T-helper 2 cell treated with Interferon-gamma antibody and Interleukin-4, amounts not matched to agents 100 ng/mL and 5 ng/mL, for 36 hours (primary cell): ENCODE measurements around the gene DENND10. TPM values are rescaled to one million over a fixed set of nuclear protein-coding genes. Genes with fewer than 3 reads are reported as not detected.
"Not testable (repeated sequence)": the region's sequence is repeated elsewhere in the genome, so short reads cannot be mapped to it uniquely, and the experiment has no call there.

ENCODE experiments used
- intact Hi-C: fragments of 100-400 bp; cut with micrococcal nuclease; formaldehyde crosslinking; loops from one replicate; pipeline ENCODE4 v1.15.1; 2023
- total RNA-seq: library from RNA; stranded (reverse); gene quantifications from 2 replicates; pipeline ENCODE4 v1.2.3, GENCODE V29; 2022

The DENND10 gene
- total RNA-seq, 1 donor from 2014 or later: 56.1 TPM

DNA sequence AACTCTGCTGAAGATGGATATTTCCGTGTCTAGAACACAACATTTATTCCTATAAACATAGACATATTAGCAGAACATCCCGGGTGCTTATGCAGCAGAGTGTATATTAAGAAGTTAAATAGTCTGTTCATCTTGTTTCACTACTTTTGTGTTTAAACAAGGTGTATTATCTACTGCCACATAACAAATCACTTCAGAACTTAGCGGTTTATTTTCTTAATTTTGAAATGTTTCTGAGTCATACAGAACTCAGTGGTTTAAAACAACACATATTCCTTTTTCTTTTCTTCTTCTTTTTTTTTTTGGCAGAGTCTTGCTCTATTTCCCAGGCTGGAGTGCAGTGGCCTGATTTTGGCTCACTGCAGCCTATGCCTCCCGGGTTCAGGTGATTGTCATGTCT, 25.8 kb downstream of the DENND10 start:
- intact Hi-C loops: loop anchor here (2.0 to 5.0 kb wide), 3 partner anchors 25 to 413 kb away; partner anchors contain the start of genes DENND10, GRK5 and RGS10

DNA sequence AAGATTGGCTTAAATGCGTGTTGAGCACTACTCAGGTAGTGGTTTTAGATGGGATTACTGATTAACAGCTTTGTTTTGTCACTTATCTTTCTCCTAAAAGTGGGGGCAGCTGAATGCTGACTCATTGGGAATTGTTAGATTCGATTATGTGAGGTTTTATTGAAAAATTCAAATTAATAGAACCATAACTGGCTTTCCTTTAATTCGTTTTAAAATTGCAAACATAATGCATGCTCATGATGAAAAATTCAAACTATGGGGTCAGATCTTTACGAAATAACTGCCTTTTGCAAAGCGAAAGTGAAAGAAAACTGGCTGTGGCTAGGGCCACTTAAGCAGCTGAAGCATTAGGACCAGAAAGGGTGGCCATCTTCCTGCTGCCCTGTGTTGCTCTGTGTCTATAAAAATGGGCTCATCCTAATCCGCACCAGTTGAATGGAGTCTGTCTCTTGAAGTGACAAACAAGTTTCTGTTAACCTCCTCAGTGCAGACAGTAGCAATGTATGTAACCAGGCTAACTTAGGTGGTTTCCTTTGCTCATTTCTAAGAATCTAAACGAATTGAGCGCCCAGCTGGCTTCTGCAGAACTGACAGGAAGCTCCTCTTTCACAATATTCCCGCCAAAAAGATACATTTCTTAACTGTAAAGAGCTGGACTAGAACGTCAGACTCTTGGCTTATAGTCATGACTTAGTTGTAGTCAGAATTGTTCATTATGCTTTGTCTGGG, 27.8 kb downstream of the DENND10 start:
- intact Hi-C loops: loop anchor here (1.0 to 5.0 kb wide), 7 partner anchors 27 to 411 kb away; partner anchors contain the start of genes DENND10, EIF3A, GRK5 and PRDX3

DNA sequence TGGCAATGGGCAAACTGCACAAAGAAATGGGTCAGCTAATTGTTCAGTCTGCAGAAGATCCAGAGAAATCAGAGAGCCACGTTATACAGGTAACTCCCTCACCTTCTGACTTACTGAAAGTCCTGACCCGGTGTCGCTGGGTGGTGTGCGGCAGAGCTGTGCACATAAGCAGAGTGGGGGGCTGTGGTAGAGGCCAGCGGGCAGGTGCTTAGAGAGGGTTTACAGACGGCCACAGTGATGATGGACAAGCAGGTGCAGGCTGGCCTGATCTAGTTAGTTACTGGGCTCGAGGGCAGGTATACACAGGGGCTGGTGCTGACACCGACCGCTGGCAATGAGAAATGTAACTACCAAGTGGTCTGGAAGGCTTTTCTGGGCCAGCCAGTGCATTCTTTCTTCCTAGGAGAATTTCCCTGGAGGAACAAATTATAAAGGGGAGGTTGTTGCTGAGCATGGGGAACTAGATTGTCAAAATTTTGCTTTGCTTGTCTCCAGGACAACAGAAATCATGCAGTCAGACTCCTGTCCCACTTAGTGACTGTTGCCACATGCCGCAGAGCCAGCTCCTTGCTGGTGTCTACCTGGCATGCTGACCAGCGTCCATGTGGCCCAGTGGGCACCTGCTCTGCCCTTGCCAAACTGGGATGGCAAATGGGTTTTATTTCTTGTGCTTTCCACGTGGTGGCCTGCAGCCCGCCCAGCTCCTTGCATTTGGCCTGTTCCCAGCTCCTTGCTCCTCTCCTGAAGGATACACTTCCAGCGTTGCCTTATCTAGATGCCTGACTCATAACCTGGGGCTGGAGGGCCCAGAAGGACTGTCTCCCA, 28.8 kb downstream of the DENND10 start:
- intact Hi-C loops: loop anchor here (1.0 to 5.0 kb wide), 5 partner anchors 41 to 410 kb away; partner anchors contain the start of genes EIF3A, GRK5, PRDX3 and RGS10

DNA sequence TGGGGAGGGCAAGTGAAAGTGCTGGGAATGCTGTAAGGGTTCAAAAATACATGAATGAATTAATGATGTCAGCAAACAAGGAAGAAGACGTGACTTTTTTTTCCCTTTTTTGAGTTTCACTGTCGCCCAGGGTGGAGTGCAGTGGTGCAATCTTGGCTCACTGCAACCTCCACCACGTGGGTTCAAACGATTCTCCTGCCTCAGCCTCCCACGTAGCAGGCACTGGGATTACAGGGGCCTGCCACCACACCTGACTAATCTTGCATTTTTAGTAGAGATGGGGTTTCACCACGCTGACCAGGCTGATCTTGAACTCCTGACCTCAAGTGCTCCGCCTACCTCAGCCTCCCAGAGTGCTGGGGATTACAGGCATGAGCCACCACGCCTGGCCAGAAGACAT, 30.0 kb downstream of the DENND10 start:
- intact Hi-C loops: loop anchor here (2.0 to 5.0 kb wide), 3 partner anchors 45 to 408 kb away; partner anchors contain the start of genes GRK5, PRDX3 and RGS10

DNA sequence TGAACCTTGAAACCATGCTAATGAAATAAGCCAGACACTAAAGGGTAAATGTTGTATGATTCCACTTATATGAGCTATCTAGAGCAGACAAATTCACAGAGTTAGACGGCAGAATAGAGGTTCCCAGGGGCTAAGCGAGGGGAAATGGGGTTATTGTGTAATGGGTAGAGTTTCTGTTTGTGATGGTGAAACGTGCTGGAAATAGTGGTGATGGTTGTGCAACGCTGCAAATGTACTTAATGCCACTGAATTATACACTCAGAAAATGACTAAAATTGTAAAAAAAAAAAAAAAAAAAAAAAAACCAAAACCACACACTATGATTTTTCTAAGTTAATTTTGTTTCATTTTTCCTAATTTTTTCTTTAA, 31.6 kb downstream of the DENND10 start:
- intact Hi-C loops: no loop called here

DNA sequence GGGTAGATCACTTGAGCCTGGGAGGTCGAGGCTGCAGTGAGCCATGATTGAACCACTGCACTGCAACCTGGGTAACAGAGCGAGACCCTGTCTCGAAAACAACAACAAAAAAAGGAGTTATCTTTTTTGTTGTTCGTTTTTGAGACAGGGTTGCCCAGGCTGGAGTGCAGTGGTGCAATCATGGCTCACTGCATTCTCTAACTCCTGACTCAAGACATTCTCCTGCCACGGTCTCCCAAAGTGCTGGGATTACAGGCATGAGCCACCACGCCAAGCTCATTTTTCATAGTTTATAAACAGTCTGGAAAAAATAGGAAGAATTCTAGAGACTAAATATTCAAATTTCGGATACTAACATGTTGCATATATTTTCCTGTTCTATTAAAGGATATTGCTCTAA, 32.2 kb downstream of the DENND10 start:
- intact Hi-C loops: no loop called here

DNA sequence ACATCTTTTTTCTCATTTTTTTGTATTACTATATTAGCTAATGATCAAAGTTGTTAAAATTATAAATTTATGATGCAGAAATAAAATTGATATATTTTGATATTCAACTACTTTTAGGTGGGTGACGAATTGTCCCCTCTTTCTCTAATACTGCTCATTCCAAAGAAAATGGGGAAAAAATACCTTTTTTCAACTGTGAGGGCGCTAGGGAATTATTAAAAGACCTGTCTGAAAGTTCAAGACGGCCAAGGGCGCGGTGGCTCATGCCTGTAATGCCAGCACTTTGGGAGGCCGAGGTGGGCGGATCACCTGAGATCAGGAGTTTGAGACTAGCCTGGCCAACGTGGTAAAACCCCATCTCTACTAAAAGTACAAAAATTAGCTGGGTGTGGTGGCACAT, 34.0 kb downstream of the DENND10 start:
- intact Hi-C loops: not testable (repeated sequence)

DNA sequence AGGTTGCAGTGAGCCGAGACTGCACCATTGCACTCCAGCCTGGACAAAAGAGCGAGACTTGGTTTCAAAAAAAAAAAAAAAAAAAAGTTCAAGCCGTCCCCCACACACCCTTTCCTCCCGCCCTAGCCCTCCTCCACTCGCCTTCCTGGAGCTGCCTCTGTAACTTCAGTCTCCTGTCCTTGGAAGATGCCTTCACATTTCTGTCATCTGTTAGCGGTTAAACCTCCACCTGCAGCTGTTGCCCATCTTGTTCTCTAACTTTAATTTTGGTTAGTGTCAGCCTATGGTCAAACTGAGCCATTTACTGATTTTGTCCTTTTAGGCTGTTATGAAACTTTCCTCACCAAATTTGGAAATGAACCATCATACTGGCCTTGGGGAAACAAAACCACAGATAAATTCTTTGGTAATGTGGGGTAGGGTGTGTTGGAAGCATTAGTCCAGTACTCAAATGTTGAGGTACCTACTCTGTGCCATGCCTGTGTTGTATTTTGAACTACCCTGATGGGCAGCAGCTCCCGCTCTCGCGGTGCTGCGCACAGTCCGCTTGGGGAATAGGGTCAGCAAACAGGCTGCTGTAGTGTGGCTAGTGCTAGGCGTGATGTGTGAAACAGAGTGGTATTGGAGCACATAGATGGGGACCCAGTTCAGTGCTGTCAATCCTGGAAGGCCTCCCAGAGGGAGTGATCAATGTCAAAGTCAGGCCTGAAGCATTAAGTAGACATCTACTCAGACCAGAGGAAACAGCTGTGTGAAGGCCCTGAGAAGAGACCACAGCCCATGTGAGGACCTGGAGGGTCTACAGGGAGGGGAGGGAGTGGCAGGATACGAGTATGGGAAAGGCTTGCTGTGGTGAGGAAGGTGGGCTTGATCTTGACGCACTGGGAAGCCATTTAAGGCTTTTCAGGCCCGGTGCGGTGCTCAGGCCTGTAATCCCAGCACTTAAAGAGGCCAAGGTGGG, 34.7 kb downstream of the DENND10 start:
- intact Hi-C loops: no loop called here

DNA sequence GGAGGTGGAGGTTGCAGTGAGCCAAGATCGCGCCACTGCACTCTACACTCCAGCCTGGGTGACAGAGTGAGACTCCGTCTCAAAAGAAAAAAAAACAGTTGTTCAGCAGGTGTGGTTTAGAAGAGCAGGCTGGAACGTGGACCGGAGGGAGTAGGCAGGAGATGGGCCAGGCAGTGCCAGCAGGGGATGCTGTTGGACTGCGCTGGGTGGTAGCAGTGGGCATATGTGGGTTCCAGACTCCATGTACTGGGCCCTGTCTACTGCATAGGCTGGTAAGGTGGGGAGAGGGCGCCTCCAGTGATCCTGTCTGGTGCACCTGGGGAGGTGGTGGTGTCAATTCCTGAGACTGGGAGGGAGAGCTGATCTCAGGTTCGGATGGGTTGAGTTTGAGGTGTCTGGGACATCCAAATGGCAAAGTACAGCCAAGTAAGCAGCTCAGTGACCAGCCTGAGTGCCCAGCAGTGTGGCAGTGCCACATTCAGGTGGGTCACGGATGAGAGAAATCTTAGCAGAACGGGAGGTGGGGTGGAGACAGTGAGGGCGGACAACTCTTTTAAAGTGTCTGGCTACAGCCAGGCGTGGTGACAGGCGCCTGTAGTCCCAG, 35.7 kb downstream of the DENND10 start:
- intact Hi-C loops: no loop called here

DNA sequence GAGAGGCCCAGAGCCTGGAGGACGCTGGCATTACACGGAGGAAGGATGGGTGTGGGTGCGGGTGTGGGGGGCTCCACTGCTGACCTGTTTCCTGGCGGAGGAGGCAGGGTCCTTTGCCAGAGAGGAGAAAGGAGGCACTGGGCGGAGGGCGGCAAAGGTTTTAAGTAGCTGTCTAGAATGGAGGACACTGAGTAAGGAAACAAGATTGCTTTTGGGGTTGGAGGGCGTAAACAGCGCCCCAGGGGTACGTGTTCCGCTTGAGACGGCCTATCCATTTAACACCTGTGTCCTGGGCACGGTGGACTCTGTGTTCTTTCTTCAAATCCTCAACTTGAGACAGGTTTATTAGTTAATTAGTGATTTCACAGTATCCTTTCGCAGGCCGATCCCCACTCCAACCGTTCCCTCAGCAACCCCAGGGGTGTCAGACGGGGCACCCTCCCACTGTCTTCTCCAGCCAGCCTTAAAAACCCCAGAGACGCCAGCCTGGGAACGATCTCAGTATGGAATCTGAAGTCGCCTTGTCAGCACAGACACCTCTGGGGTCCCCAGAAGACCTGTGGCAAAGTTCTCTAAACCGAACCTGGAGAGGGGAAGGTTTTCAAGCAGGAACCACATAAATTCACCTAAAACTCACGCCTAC, 36.8 kb downstream of the DENND10 start:
- intact Hi-C loops: no loop called here

DNA sequence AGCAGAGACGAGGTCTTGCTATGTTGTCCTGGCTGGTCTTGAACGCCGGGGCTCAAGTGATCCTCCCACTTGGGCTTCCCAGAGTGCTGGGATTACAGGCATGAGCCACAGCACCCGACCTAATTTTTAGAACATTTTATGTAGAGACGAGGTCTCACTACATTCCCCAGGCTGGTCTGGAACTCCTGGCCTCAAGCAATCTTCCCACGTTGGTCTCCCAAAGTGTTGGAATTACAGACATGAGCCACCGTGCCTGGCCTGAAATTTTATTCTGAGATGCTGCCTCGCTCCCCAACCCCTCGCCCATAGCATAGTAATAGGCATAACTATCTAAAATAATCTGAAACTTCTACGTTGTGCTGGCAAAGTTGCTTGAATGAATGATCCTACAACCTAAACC, 39.7 kb downstream of the DENND10 start:
- intact Hi-C loops: no loop called here

DNA sequence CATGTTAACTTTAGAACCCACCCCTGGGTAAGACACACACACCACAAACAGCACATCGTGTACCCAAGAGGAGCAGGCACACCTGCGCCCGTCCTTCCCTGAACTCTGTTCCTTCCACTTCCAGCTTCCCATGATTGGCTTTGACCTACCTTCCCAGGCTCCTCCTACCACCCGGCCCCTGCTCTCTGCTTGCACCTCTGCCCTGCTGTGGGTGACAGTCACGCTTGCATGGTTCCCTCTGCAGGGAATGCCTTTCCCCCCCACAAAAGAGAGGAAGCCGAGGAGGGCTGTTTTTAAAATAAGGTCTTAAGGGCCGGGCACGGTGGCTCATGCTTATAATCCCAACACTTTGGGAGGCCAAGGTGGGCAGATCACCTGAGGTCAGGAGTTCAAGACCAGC, 45.2 kb downstream of the DENND10 start:
- intact Hi-C loops: no loop called here

DNA sequence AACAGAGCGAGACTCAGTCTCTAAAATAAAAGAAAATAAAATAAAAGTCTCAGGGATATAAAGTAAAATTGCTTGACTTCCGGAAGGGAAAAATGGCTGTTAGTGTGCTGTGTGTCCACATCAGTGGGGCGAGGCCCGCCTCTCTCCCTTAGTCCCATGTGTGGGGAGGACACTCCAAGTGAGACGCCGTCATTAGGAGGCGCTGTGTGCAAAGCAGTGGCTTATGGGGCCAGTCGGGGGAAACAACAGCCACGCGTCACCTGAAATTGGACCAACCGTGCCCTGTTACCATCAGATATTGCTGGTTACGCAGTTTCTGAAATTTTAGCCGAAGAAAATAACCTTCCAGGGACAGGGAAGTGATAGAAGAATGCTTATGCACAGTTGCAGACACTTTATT, 45.8 kb downstream of the DENND10 start:
- intact Hi-C loops: no loop called here

DNA sequence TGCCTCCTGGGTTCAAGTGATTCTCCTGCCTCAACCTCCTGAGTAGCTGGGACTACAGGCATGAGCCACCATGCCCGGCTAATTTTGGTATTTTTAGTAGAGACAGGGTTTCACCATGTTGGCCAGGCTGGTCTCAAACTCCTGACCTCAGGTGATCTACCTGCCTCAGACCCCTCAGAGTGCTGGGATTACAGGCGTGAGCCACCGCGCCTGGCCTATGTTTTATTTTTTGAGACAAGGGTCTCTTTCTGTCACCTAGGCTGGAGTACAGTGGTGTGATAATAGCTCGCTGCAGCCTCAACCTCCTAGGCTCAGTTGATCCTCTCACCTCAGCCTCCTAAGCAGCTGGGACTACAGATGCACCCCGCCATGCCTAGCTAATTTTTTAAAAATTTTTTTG, 47.7 kb downstream of the DENND10 start:
- intact Hi-C loops: not testable (repeated sequence)

DNA sequence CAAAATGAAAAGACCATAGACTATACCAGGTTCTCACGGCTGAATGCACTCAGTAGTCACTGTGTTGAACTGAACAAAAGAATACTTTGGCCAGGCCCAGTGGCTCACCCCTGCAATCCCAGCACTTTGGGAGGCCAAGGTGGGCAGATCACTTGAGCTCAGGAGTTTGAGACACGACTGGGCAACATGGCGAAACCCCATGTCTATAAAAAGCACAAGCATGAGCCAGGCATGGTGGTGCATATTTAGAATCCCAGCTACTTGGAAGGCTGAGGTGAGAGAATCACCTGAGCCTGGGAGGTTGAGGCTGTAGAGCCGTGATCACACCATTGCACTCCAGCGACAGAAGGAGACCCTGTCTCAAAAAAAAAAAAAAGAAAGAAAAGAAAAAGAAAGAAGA, 49.1 kb downstream of the DENND10 start:
- intact Hi-C loops: no loop called here

DNA sequence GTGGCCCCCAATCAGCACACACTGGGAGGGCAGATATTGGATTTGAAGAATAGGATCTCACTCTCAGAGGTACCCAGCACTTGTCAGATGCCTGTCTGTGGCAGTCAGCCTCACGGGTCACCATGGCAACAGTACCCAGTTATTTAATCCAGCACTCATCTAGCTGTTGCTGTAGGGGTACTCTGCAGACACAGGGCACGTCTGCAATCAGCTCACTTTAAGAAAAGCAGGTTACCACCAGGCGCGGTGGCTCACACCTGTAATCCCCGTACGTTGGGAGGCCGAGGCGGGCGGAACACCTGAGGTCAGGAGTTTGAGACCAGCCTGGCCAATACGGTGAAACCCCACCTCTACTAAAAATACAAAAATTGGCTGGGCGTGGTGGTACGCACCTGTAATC, 49.7 kb downstream of the DENND10 start:
- intact Hi-C loops: no loop called here

DNA sequence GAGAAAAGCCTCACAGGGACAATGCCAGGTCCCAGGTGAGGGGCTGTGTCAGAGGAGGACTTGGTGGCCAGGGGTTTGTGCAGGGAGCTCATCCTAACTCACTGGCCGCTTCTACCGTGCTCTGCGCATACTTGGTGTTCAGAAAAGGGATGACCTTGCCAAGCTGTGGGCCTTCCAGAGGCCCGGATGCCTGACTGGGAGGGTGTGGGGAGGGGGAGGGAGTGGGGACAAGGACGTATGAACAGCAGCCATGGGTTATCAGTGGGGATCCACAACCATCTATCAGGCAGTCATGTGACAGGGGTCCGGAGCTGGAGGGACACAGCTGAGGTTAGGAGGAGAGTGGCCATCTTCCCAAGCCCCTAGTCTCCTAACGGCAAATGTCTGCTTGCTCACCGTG, 55.4 kb downstream of the DENND10 start:
- intact Hi-C loops: no loop called here

DNA sequence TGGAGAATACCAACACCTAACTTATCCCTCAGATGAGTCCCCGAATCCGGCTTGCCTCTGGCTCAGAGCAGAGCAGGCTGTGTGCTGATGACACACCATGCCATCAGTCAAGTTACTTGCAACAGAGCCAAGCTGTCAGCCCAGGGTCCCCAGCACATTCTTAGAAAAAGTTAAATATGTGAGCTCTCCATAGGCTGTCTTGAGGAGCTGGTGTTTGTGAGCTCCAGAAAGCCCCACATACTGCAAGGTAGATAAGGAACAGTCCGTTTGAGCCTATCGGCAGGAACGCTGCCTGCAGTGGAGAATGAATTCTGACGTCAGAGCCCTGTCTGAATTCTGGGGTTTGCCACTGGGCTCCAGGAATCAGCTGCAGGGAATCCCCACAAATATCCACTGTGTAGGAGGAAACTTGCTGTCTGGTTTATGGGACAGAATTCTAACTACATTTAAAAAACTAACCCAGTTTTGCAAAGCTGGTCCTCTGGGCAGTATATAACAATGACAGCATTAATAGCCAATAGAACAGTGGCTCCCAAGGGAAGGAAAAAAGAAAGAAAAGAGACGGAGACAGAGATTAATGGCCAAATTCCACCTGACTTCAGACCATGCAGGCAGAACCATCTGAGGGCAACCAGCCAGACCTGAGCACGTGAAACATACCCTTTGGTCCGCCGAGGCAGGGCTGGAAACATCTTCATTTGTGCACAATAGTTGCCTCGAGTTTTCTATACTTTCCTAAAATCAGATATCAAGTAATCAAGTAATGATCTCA, 58.0 kb downstream of the DENND10 start:
- intact Hi-C loops: no loop called here

DNA sequence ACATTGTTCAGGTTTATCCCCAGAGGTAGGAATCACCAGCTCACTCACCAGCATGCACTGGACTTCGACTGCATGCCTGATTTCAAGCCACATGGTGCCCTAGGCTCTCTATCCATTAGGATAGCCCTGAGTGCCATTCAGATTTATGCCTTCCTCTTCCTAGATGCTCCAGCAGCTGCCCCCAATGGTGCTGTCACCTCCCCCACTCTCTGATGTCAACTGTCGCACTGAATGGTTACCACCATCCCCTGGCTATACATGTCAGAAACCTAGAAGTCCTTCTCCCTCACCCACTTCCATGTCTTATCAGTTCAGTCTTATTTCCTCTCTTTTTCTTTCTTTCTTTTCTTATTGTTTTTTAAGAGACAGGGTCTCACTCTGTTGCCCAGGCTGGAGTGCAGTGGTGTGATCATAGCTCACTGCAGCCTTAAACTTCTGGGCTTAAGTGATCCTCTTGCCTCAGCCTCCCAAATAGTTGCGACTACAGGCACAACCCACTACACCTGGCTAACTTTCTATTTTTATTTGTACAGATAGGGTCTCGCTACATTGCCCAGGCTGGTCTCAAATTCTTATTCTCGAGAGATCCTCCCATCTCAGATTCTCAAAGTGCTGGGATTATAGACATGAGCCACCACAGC, 58.7 kb downstream of the DENND10 start:
- intact Hi-C loops: no loop called here
